SK-N-SH (cell line): Measurements from ENCODE around the gene MID1. TPM values are rescaled to one million over a fixed set of nuclear protein-coding genes. Genes with fewer than 3 reads are reported as not detected.

Source experiments
- CTCF ChIA-PET: fragments of 300-600, 350-600 bp; formaldehyde crosslinking; extraction: SDS; loops from one replicate; lab custom pipeline; 2021; lab: Yijun Ruan, JAX
- POLR2A ChIA-PET: fragments of 350-600 bp; sonication (Branson Sonifier 250); formaldehyde crosslinking; extraction: SDS; loops from one replicate; lab custom pipeline; 2020; ENCODE audit warnings: antibody characterized with exemption, inconsistent platforms; lab: Yijun Ruan, JAX
- DNase-seq: peaks from one replicate; pipeline ENCODE4 v3.0.0; 2012
- H2AFZ ChIP-seq: fragments of 200-600 bp; sonication (generic); 2 replicates; pipeline ENCODE4 v1.8.1; 2016; ENCODE audit warnings: antibody characterized with exemption, mild to moderate bottlenecking, low read depth
- H3F3A ChIP-seq: fragments of 200-600 bp; sonication (generic); replicated peaks from 2 replicates; pipeline ENCODE3; 2016; ENCODE audit warnings: antibody characterized with exemption, mild to moderate bottlenecking; ENCODE audit not compliant: insufficient read depth
- H3K27ac ChIP-seq, 2 experiments: fragments of 200-500 bp in 1 of 2; fragments of 200-600 bp in 1 of 2; sonication (Bioruptor generic) in 1 of 2; sonication (generic), shearing (Covaris generic) in 1 of 2; 2 replicates each; pipeline versions ENCODE4 v1.5.1 to v1.6.1; 2014 to 2016; ENCODE audit warnings: low read depth in 2 of 2, inconsistent platforms in 1 of 2, low read length in 1 of 2, mild to moderate bottlenecking in 1 of 2, mixed read lengths in 1 of 2
- H3K27me3 ChIP-seq: fragments of 200-600 bp; sonication (generic), shearing (Covaris generic); 2 replicates; pipeline ENCODE4 v1.6.1; 2016; ENCODE audit warnings: mixed run types; ENCODE audit not compliant: insufficient read depth
- H3K36me3 ChIP-seq, 2 experiments: fragments of 200-500 bp in 1 of 2; fragments of 200-600 bp in 1 of 2; sonication (Bioruptor generic) in 1 of 2; sonication (generic) in 1 of 2; replicated peaks in 1 of 2; 2 replicates each; pipeline versions ENCODE3 to v1.5.1; 2014 to 2016; ENCODE audit warnings: low read length in 1 of 2, mild to moderate bottlenecking in 1 of 2; ENCODE audit not compliant: insufficient read depth in 2 of 2, control insufficient read depth in 1 of 2
- H3K4me1 ChIP-seq, 2 experiments: fragments of 200-500 bp in 1 of 2; fragments of 200-600 bp in 1 of 2; sonication (Bioruptor generic) in 1 of 2; sonication (generic), shearing (Covaris generic) in 1 of 2; 2 replicates each; pipeline versions ENCODE4 v1.5.1 to v1.6.1; 2014 to 2016; ENCODE audit warnings: low read depth in 1 of 2, low read length in 1 of 2, mixed run types in 1 of 2; ENCODE audit not compliant: insufficient read depth in 2 of 2, control insufficient read depth in 1 of 2
- H3K4me2 ChIP-seq: fragments of 200-600 bp; sonication (generic), shearing (Covaris generic); 2 replicates; pipeline ENCODE4 v1.6.1; 2017; ENCODE audit warnings: mixed run types
- H3K4me3 ChIP-seq, 2 experiments: fragments of 200-500 bp in 1 of 2; fragments of 200-600 bp in 1 of 2; sonication (Bioruptor generic) in 1 of 2; sonication (generic), shearing (Covaris generic) in 1 of 2; 2 replicates each; pipeline versions ENCODE4 v1.5.1 to v1.8.1; 2014 to 2016; ENCODE audit warnings: low read depth in 2 of 2, inconsistent platforms in 1 of 2, low read length in 1 of 2, mild to moderate bottlenecking in 1 of 2, mixed read lengths in 1 of 2, moderate library complexity in 1 of 2
- H3K79me2 ChIP-seq: fragments of 200-600 bp; sonication (generic); 2 replicates; pipeline ENCODE4 v1.8.1; 2017; ENCODE audit warnings: mild to moderate bottlenecking; ENCODE audit not compliant: insufficient read depth
- H3K9ac ChIP-seq: fragments of 200-600 bp; sonication (generic); 2 replicates; pipeline ENCODE4 v1.6.1; 2017; ENCODE audit warnings: mixed run types
- H3K9me2 ChIP-seq: fragments of 200-600 bp; sonication (generic); 2 replicates; pipeline ENCODE4 v1.6.1; 2017; ENCODE audit warnings: mixed run types
- H3K9me3 ChIP-seq: fragments of 200-600 bp; sonication (generic); 2 replicates; pipeline ENCODE4 v1.6.1; 2017; ENCODE audit warnings: mixed run types, mild to moderate bottlenecking, moderate library complexity
- H4K20me1 ChIP-seq: fragments of 200-600 bp; sonication (generic); 2 replicates; pipeline ENCODE4 v1.6.1; 2017; ENCODE audit warnings: mild to moderate bottlenecking, mixed run types; ENCODE audit not compliant: insufficient read depth
- CTCF ChIP-seq: fragments of 200-600 bp; sonication (generic); IDR thresholded peaks from 2 replicates; pipeline ENCODE4 v1.6.1; 2017; ENCODE audit warnings: antibody characterized with exemption, mild to moderate bottlenecking, moderate library complexity
- PBX3 ChIP-seq: IDR thresholded peaks from 2 replicates; pipeline ENCODE4; 2012
- REST ChIP-seq: IDR thresholded peaks from 2 replicates; pipeline ENCODE4 v1.6.1; 2012; ENCODE audit warnings: mild to moderate bottlenecking, low read depth, low read length, moderate library complexity
- SIN3A ChIP-seq: IDR thresholded peaks from 2 replicates; pipeline ENCODE4 v1.6.1; 2012; ENCODE audit warnings: low read depth, mild to moderate bottlenecking, low read length, moderate library complexity, borderline replicate concordance
- TAF1 ChIP-seq: IDR thresholded peaks from 2 replicates; pipeline ENCODE4 v1.6.1; 2012; ENCODE audit warnings: low read depth, mild to moderate bottlenecking, low read length, moderate library complexity, borderline replicate concordance
- TCF12 ChIP-seq: IDR thresholded peaks from 2 replicates; pipeline ENCODE4 v1.4.0; 2012
- TEAD4 ChIP-seq: IDR thresholded peaks from 2 replicates; pipeline ENCODE4 v1.4.0; 2012; ENCODE audit warnings: mild to moderate bottlenecking, borderline replicate concordance; ENCODE audit not compliant: insufficient read depth
- ZBTB33 ChIP-seq: IDR thresholded peaks from 2 replicates; pipeline ENCODE4 v1.4.0; 2012; ENCODE audit warnings: low read depth, borderline replicate concordance
- WGBS: methylation state at CpG from one replicate; pipeline ENCODE4 v1.1.6; 2017; ENCODE audit warnings: low lambda C conversion rate; 5-methylcytosine and 5-hydroxymethylcytosine counted together
- polyA plus RNA-seq, 3 experiments: library from polyadenylated mRNA; depleted of rRNA; stranded (reverse); fragments of >200 nt; gene quantifications; 2 replicates each; pipeline ENCODE4 v1.2.3, GENCODE V29; 2012

Gene MID1
- polyA plus RNA-seq, 1 of the 3 experiments (the other 2 are of a cell fraction), result 10.4 TPM

GRCh38 chrX:10542586-10542985, 77.8 kb downstream of the MID1 start:
- WGBS, result 58% methylated on average over 1 of the region's 1 CpG
- no peaks in the 10 kb centered on the region for H3F3A ChIP-seq
- no peak overlapping the region for H3K27ac ChIP-seq
- DNase-seq, result no peak
- H3K4me2 ChIP-seq, result no peak overlapping the region
- TF ChIP-seq ZBTB33, result no peak
- no peak for TF ChIP-seq SIN3A
- TF ChIP-seq TAF1, result no peak
- TF ChIP-seq PBX3, result no peak
- no peak for TF ChIP-seq TEAD4
- TF ChIP-seq TCF12, result no peak
- no peak for TF ChIP-seq CTCF
- no peak for TF ChIP-seq REST
- H3K27me3 ChIP-seq, result no peaks in the 10 kb centered on the region
- H3K4me1 ChIP-seq, result no peaks in the 10 kb centered on the region
- H3K9me3 ChIP-seq, result no peaks in the 10 kb centered on the region
- H3K36me3 ChIP-seq, result no peaks in the 10 kb centered on the region
- H2AFZ ChIP-seq, result no peak overlapping the region
- POLR2A ChIA-PET, result no interaction called here
- no peak overlapping the region for H3K9ac ChIP-seq
- H4K20me1 ChIP-seq, result no peaks in the 10 kb centered on the region
- no peaks in the 10 kb centered on the region for H3K9me2 ChIP-seq
- CTCF ChIA-PET, result no interaction called here
- H3K4me3 ChIP-seq, result no peak overlapping the region
- H3K79me2 ChIP-seq, result no peaks in the 10 kb centered on the region; the same call in 1 of the 2 replicates
